Stimulated activated CD4-positive, alpha-beta T cell treated with anti-CD3 and anti-CD28 coated beads, Interleukin-4, amount 100 ng/mL, for 24 hours (primary cell): ENCODE measurements around the gene RARRES2.

Experiments used
- DNase-seq: peaks from one replicate; pipeline ENCODE4 v3.0.0-alpha.2; 2020

RARRES2 gene

GRCh38 chr7:150376560-150376959, 35.1 kb upstream of the RARRES2 start:
- no peak for DNase-seq

- DNase-seq = peak; percentile 64
These were observed 34.5 kb upstream of the RARRES2 start for GRCh38 chr7:150375662-150376521.

- DNase-seq = no peak
These were observed 33.0 kb upstream of the RARRES2 start for GRCh38 chr7:150374472-150374871.

- DNase-seq = no peak
These were observed 32.6 kb upstream of the RARRES2 start for GRCh38 chr7:150374026-150374425.

DNA sequence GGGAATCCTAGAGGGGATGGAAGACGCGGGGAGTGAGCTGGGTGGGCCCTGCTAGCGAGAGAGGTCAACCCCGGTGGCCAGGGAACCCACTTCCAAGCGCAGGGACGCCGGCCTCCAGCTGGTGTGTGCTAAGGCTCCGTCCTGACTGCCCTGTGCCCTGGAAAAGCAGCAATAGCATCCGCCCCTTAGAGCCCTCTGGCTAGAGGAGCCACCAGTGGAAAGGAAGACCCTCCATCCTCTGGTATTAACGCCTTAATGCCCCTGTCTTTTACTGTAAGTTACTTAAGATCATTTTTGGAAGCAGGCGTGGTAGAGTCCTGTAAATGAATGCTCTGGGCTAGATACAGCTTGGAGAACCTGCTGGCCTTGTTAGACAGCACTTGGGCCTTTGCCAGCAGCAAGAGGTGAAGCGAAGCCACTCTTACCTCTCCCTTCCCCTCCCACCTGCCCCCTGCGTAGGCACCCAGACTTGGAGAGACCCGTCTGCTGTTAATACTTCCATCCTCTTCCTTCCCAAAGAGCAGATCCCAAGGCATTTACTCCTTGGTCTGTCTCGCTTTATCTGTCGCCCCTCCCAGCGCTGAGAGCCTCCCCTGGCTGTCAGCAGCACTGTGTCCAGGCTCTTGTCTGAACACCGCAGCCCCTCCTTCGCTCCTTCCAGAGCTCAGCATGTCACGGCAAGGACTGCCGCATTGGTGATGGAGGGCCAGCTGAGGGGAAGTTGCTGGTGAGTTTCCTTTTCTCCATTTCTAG, 31.8 kb upstream of the RARRES2 start:
- DNase-seq = no peak

- no peak for DNase-seq
These were observed 31.0 kb upstream of the RARRES2 start for GRCh38 chr7:150372271-150373048.

- no peak for DNase-seq
These were observed 30.5 kb upstream of the RARRES2 start for GRCh38 chr7:150371996-150372270.

- DNase-seq = no peak
These were observed 29.9 kb upstream of the RARRES2 start for GRCh38 chr7:150371131-150371995.

DNA sequence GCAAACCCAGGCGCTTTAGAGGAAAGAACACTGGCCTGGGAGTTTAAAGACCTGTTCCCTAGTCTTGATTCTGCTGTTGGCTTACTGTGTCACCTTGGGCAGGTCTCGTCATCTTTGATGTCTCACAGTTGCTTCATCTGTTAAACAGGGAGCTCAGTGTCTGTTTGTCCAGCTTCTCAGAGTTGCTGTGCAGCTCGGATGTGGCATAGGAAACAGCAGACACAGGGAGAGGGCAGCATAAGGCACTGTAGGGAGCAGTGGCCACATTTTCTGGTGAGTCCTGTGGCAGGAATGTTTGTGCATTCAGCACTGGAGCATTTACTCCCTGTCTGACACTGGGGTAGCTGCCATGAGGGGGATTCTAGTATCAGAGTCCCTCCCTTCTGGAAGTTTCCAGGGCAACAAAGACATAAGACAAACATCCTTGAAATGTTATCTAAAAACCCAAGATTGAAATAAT, 29.2 kb upstream of the RARRES2 start:
- no peak for DNase-seq

DNA sequence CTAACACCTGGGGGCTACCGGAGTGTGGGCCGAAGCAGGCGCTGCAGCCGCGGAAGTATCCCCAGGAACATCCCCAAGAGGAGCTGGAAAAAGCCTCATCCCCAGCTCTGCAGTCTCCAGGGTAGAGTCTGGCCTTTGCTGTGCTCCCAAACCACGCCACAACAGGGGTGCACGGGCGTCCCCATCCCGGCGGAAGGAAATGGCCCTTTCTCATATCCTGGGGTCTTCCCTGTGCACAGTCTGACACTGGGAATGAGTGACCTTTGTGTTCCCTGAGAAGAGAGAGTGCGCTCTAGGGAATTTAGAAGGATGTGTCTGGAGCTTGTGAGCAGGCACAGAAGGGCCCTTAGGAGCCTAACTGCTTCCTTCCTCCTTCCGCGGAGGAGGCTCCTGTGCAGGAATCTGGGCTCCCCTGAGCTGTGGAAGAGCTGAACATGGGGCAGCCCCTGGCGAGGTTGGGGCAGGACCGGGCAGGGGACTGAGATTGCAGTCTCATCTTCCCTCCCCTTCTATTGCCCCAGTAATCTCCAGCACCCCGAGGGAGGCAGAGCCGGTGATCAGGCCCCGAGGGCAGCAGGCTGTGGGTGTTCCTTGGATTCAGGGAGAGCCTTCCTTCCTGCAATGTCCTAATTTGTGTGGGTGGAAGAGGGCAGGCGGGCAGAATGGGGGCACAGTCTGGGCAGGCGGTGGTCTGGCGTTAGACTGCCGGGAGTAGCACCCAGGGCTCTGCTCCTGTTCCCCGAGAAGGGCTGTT, 28.5 kb upstream of the RARRES2 start:
- no peak for DNase-seq

GRCh38 chr7:150368884-150369747, 27.7 kb upstream of the RARRES2 start:
- DNase-seq = peak; percentile 67

GRCh38 chr7:150368096-150368883, 26.9 kb upstream of the RARRES2 start, which contains the start of gene REPIN1:
Gene REPIN1 (plus strand): TSS chr7:150368822. CDS start chr7:150369712, 890 bp downstream.
- peak; percentile 82 for DNase-seq

DNA sequence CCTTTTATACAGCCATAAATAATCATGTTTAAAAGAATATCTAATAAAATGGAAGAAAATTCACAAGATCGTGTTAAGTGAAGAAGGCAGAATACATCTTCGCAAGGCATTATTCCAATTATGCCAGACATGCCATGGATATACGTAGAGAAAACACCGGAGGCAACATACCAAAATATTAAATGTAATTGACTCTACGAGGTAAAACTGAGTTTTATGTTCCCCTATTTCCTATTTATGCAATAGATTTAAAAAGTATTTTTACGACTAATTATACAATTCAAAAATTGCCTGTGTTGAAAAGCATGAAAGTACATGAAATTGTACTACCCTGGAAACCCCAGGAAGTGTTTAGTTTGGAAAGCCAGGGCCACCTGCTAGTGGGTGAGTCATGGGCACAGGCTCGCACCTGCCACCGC, 26.3 kb upstream of the RARRES2 start:
- no peak for DNase-seq

- no peak for DNase-seq
These were observed 24.4 kb upstream of the RARRES2 start for GRCh38 chr7:150365673-150366398.

GRCh38 chr7:150365194-150365593, 23.8 kb upstream of the RARRES2 start:
- no peak for DNase-seq

- DNase-seq = no peak
These were observed 22.4 kb upstream of the RARRES2 start for GRCh38 chr7:150363872-150364271.

DNA sequence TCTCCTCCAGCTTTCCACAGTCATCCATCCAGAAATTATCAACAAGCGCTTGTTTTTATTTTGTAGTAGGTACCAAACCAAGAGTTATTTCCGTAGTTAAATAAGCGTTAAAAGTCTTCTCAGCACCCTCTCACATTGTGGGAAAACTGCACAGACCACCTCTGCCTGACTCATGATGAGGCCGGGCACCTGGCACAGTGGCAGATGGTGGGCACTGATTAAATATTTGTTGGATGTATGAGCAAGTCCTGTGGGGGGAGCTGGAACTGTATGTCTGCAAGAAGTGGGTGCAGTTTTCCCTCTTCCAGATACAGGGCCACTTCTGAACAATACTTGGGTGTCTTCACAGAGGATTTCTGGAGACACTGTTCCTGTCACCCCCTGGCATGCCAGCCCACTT, 21.9 kb upstream of the RARRES2 start:
- DNase-seq = no peak

- DNase-seq = no peak
These were observed 20.6 kb upstream of the RARRES2 start for GRCh38 chr7:150361807-150362621.
